Gastrocnemius medialis (tissue), 4 donors: ENCODE results near the gene NVL.

Experiments
- POLR2A ChIP-seq, 2 donors: fragments of 450-650 bp; IDR thresholded peaks; one replicate each; pipeline ENCODE4 v1.6.1; 2017; ENCODE audit warnings: antibody characterized with exemption in 2 of 2, mild to moderate bottlenecking in 2 of 2, moderate library complexity in 2 of 2
- TF ChIP-seq, protein P1 (sequence below), 5 experiments: fragments of 450-650 bp in 3 of 5; fragments of 200-600 bp in 2 of 5; sonication (generic) in 2 of 5; IDR thresholded peaks in 4 of 5; conservative IDR thresholded peaks in 1 of 5; 1 replicate in 4 of 5; 2 replicates in 1 of 5; pipeline ENCODE4 v1.5.1; 2016 to 2019; ENCODE audit warnings: antibody characterized with exemption in 5 of 5, mild to moderate bottlenecking in 3 of 5, moderate library complexity in 3 of 5

DNA sequence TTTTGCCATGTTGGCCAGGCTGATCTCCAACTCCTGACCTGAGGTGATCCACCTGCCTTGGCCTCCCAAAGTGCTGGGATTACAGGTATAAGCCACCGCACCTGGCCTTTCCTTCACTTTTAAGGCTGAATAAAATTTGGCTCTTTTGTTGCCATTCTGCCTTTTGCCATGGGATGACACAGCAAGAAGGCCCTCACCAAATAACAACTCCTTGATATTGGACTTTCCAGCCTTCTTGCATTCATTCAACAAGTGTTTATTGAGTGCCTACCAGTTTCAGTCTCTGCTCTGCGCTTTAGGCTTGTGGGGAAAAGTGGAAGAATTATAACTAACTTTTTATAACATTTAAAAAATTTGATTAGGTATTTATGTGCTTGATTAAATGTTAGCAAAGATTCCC lies 1.9 kb upstream of the NVL start:
- TF ChIP-seq, protein P1, sequence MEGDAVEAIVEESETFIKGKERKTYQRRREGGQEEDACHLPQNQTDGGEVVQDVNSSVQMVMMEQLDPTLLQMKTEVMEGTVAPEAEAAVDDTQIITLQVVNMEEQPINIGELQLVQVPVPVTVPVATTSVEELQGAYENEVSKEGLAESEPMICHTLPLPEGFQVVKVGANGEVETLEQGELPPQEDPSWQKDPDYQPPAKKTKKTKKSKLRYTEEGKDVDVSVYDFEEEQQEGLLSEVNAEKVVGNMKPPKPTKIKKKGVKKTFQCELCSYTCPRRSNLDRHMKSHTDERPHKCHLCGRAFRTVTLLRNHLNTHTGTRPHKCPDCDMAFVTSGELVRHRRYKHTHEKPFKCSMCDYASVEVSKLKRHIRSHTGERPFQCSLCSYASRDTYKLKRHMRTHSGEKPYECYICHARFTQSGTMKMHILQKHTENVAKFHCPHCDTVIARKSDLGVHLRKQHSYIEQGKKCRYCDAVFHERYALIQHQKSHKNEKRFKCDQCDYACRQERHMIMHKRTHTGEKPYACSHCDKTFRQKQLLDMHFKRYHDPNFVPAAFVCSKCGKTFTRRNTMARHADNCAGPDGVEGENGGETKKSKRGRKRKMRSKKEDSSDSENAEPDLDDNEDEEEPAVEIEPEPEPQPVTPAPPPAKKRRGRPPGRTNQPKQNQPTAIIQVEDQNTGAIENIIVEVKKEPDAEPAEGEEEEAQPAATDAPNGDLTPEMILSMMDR (IDR thresholded peaks at IDR 0.05 in 4 of 5, conservative IDR thresholded peaks at IDR 0.05 in 1 of 5): no peak
- no peak for TF ChIP-seq POLR2A (IDR thresholded peaks at IDR 0.05)
